Uterus (tissue), 2 donors: ENCODE data around the gene TMEM41B.

Experiments
- CTCF ChIP-seq, 4 experiments: fragments of 200-600 bp in 2 of 4; fragments of 450-650 bp in 2 of 4; sonication (generic) in 2 of 4; IDR thresholded peaks; one replicate each; pipeline ENCODE4 v1.5.1; 2016 to 2019; ENCODE audit warnings: antibody characterized with exemption in 4 of 4, mild to moderate bottlenecking in 2 of 4, moderate library complexity in 1 of 4
- POLR2A ChIP-seq, 2 donors: fragments of 450-650 bp; IDR thresholded peaks; one replicate each; pipeline ENCODE4 v1.6.1; 2016; ENCODE audit warnings: antibody characterized with exemption in 2 of 2, mild to moderate bottlenecking in 1 of 2, moderate library complexity in 1 of 2

DNA sequence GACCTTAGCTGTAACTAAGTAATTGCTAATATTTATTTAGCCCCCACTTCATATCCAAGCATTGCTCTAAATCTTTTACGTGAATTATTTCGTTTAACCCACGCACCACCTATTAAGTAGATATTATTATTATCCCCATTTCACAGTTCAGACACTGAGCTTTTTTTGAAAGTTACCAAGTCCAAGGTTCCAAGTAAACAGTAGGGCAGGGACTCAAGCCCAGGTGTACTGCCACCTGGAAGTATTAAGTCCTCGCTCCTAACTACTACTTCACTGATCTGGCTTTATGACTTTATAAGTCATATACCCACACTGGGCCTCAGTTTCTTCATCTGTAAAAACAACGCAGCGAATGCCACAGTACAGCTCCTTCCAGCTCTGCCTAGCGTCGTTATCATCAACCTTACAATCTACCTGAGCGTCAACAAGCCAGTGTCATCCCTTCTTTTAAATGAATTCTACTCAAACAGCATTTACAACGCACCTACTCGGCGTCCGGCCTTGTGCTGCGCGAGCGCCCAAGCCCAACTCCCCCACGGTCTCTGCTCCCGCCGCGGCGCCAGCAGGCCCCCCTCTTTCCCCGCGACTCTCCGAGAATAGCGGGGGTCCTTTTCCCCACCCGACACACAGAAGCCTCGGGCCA is 624 bp downstream of the TMEM41B start:
- no peak for TF ChIP-seq CTCF (IDR thresholded peaks at IDR 0.05)
- TF ChIP-seq POLR2A (IDR thresholded peaks at IDR 0.05): no peak
